ENCODE data around the gene N4BP2L1.

The N4BP2L1 gene

DNA sequence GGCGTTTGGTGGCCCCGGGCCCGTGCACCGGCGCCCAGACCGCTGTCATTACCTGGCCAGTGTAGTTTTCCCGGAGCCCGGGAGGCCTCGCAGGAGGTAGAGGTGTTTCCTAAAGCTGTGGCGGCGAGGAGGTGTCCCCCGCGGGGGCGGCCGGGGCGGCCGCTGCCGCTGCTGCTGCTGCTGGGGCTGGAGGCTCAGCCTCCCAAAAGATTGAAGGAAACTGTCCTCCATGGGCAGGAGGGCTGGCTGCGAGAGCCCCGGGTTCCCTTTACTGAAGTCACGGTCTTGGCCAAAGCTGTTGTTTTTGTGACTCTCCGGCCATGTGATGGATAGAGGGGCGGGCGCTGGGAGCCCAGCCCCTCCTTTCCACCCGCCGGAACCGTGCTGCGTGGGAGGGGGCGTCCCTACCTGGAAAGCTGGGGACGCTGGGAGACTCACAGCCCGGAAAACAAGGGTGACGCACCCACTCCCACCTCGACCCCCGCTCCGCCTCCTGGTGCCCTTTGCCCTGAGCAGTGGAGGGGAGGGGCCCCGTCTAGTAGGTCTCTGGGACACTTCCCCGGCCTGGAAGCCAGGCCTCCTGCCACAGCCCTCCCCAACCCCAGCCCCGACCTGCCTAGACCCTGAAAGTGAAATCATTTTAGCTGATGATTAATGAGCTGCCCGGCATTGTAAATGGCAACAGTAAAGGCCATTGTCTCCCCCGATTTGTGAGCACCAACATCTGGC, at the start of gene N4BP2L1:
TSS of gene N4BP2L1 (minus strand) at position 279 of the 729 bp plus-strand sequence. CDS start at position 231, 48 bp downstream.
- DNase-seq: peak; percentile 87

DNA sequence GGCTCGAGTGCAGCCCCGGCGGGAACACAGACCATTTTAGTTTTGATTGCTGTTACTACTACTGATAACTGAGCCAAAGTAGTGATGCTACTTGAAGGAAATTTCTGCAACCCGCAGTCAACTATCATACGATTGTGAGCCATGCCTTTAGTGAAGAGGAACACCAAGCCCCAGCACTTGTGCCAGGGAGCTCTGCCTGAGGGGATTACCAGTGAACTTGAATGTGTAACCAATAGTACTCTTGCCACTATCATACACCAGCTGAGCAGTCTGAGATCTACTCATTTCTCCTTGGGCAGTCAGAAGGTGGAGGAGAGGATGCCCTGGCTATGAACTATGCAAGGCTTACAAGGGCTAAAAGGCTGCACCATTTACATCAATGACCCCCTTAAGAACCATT, 49.0 kb upstream of the N4BP2L1 start:
- DNase-seq: no peak

DNA sequence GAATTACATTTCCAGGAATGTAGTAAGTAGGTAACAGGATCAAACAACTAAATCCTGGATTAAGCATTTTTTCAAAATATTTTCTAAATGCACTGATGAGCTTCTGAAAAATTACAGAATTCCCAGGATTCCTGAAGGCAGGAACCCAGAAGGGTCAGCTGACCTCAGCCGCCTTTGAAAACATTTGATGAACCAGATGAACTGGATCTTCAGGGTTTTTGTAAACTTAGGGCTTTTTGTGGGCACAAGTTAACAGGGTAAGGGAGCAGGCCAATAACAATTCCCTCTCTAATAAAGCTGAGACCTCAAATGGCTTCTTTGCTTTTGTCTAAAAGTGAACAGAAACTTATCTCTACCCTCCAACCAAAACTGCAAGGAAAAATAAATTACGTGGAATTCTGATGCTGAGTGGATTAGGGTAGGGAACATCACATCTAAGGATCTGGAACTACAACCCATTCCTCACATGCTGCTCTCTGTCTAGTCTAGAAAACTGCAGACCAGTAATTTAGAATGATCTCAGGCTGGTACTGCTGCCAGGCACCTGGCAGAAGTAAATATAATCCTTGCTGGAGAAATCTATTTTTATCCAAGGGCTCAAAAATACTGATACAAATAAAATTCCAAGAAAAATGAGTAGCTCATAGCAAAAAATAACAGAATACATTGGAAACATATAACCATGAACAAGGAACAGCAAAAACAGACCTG, 48.2 kb upstream of the N4BP2L1 start:
- DNase-seq: no peak

DNA sequence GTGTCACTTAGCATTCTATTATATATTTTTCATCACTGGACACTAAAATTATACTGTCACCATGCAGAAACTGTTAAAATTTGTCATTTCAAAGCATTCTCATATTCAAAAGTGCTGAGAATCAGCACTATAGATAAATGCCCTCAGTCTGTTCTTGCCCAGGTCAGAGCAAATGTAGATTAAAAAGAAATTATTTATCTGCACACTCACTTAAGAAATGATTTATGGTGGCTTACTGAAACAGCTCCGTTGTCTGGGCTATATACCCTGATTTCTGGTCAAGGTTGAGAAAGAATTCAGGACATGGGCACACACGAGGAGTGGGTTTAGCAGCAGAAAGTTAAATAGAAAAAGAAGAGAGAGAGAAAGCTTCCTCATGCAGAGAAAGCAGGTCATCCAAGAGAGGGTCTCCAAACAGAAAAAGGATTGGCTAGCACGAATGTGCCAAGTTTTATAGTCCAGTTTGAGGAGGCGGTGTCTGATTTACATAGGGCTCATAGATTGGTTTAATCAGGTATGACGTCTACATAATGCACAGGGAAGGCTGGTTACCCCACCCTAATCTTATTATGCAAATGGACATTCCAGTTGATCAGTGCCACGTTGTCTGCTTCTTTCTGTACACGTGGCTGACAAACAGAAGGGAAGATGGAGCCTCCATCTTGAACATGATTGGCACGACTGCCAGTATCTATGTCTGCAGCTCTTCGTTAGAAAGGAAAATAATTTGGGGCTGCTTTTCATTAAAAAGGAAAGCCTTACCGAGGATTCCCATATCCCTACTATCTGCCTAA, 47.3 kb upstream of the N4BP2L1 start:
- no peak for DNase-seq

DNA sequence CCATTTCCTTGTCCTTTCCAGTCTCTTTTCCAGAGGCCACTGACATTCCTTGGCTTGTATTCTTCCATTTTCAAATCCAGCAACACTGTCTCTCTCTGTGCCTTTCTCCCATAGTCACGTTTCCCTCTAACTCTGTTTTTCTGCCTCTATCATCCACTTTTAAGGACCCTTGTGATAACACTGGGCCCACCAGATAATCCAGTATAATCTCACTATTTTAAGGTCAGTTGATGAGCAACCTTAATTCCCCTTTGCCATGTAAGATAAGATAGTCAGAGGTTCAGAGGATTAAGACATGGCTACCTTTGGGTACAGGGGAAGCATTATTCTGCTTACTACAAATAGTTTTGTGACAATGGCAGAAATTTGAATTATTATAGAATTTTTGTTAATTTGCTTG, 45.7 kb upstream of the N4BP2L1 start:
- no peak for DNase-seq

DNA sequence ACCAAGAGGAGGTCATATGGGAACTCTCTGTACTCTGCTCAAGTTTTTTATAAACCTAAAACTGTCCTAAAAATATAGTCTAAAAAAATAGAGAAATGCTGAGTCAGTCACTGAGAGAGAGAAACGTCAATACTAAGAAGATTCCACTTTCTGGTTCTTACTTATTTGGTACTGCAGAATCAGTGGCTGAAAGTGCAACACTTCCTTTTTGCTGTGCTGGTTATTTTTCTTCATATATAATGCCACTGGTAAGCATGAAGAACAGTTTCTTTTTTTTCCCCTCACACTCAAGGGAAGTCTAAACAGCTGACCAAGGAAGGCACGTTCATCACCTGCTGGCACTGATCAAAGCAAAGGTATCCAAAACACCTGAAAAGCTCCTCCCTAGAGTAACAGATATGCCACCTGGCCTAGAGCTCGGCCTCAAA, 44.3 kb upstream of the N4BP2L1 start:
- DNase-seq: no peak

DNA sequence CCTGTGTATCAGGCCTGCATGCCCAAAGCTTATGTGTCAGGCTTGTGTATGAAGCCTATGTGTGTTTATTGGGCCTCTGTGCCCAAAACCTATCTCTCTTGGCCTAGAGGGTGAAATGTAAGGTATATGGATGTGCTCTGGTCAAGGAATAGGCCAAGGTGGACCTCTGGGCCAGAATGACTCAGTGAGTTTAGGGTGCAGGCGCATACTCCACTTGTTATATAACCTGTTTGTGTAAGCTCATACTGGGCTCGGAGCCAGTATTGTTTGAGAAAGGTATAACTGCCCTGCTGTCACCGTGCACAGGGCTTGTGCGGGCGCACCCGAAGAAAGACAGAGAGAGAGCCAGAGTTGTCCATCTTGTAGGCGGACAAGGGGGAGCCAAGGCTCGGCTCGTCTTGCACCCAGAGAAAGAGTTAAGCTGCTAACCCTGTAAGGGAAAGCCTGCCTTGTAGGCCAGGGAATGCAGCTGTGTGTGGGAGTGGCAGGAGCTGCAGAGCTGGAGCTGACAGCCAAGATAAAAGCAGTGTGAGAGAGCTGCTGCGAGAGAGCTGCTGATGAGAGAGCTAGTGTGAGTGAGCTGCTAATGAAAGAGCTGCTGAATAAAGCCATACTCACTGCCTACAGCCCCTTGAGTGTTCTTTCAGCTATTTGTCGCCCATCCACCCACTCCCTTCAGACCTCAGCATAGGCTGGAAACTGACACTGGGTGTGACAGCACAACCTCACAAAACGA, 43.4 kb upstream of the N4BP2L1 start:
- no peak for DNase-seq

DNA sequence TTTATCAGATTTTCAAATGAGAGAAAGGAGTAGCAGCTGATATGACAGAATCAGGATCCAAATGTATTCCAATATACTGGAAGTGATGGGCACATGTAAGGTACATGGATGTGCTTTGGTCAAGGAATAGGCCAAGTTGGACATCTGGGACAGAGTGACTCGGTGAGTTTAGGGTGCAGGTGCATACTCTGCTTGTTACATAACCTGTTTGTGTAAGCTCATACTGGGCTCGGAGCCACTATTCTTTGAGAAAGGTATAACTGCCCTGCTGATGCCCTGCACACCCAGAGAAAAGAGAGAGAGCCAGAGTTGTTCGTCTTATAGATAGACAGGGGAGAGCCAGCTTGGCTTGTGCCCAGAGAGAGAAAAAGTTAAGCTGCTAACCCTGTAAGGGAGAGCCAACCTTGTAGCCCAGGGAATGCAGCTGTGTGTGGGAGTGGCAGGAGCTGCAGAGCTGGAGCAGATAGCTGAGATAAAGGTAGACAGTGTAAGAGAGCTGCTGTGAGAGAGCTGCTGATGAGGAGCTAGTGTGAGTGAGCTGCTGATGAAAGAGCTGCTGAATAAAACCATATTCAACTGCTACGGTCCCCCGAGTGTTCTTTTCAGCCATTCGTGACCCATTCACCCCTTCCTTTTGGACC, 40.7 kb upstream of the N4BP2L1 start:
- no peak for DNase-seq

DNA sequence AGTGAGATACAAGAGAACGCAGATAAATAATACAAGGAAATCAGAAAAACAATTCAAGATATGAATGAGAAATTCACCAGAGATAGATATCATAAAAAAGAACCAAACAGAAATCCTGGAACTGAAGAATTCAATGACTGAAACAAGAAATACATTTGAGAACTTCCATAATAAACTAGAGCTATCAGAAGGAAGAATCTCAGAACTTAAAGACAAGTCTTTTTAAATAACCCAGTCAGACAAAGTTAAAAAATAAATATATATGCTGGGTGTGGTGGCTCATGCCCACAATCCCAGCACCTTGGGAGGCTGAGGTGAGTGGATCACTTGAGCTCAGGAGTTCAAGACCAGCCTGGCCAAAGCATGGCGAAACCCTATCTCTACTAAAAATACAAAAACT, 28.7 kb upstream of the N4BP2L1 start:
- no peak for DNase-seq

DNA sequence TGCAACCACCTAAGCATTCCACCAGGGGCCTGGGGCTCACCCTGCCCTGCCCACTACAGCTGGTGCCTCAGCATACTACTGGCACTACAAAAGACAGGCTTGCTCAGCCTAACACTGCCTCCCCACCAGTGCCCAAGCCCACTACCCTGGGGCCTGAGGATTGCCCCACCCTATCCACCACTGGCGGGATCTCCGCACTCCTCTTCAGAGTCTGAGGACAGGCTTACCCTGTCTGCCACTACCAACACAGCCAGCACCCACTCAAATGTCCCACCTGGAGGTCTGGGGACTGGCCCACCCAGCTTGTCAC, 27.6 kb upstream of the N4BP2L1 start:
- no peak for DNase-seq

DNA sequence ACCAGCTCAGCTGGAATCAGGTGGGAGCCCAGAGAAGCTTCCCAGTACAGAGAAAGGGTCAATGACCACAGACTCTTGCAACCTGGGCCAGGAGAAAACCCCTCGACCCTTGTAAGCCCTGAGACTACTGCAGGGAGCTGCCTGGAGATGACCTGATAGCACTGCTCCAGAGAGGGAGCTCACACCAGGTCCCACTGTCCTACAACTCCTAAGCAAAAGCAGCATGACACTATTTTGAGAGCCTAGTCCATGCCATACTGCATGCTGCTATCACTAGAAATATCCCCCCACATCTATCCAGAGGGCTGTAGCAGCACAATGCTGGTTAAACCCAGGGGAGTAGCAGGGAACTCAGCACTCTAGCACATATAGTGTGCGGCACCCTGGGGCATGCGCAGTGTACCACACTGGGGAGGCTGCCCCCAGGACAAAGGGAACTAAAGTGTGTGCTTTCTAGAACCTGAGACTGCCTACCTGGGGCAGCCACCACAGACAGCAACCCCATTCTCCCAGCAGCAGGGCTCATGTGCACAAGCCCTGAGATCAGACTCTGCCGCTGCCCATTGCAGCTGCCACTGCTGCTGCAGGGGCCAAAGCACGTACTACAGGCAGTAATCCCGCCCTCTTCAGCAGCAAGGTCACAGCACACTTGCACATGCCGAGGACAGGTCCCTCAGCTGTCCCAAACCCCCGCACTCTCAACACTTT, 27.1 kb upstream of the N4BP2L1 start:
- no peak for DNase-seq

DNA sequence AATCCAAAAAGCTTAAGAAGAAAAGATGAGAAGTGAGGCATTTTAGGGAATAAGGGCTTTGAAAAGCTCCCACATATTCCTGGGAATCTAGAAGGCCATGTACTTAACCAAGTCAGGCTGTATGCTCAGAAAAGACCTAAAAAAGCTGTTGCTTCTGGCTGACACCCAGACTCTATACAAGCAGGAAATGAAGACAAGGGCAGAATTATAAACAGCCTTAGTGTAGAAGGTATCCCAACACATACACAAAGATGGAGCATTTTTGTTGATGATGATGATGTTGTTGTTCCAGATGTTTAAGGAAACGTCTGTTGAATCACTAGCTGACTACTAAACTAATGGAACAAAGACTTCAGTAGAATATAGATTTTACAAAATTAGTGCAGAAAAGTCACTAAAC, 26.1 kb upstream of the N4BP2L1 start:
- DNase-seq: no peak

DNA sequence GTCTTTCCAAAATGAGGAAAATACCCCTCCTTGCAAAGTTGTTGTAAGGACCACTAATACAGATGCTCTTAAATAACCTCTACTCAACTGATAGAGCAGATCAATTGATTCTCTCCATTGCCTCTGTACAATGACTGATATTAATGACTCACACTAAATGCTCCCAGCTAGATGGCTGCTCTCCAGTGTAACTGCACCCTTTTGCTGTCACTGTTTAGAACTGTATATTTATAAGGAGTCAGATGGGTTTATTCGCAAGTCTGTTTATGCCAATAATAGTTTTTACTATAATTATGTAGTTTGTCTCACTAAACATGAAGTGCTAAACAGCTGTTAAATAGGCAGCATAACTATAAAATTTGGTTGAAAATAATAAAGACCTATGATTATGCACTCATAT, 21.0 kb upstream of the N4BP2L1 start:
- DNase-seq: no peak

DNA sequence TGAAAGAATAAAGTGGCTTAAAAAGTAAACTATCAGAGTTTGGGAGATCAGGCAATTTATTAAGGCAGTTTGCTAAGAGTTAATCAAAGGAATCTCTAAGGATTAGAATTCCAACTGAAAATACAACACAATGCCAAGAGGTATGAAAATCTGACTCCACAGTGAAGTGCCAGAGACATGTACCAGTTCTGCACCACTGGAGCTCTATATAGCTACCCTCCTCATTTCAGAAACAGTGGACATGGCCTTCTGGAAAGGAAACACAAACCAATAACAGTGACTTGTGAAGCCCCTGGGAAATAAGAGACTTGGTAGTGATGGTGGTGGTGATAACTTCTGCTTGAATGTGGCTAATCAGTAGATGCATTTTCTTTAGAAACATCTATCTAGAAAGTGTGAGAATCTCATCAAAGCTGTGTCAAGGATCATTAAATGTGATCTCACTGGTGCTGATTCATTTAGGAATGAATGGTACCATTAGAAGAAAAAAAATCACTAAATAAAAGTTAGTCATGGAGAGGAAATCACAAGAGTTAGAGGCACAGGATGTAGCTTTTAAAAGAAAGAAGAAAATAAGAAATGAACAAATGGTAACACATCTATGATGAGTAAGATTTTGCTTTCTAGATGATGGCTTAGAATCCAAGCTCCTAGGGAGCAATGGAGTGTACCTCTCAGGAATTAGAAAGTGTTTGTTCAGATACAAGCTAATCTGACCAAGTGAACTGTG, 20.1 kb upstream of the N4BP2L1 start:
- no peak for DNase-seq

DNA sequence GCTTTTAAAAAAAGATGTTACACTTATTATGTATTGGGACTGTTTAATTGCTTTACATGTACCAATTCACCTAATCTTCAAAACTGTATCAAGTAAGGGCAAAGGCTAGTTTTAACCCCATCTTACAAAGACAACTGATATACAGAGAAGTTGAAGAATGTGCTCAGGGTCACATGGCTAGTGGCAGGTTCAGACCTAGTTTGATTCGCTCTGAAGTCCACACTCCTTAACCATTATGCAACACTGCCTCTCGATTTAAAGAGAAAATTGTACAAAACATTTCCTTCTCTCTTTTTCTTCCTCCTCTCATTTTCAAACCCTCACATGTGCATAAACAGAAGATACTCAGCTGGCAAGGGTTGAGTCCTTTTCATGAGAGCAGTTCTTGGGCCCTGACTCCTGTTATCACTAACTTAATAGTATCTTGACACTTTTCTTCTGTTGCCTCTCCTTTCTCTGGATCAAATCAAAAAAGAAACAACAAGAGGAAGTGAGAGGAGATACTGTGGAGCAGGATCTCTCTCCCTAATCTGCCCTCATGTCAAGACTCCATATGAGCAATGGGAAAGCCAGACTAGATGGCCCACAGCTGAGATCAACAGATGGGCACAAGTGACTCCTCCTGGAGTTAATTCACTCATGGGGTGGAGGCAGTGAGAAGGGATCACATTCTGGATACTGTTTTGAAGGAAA, 19.0 kb upstream of the N4BP2L1 start:
- no peak for DNase-seq

DNA sequence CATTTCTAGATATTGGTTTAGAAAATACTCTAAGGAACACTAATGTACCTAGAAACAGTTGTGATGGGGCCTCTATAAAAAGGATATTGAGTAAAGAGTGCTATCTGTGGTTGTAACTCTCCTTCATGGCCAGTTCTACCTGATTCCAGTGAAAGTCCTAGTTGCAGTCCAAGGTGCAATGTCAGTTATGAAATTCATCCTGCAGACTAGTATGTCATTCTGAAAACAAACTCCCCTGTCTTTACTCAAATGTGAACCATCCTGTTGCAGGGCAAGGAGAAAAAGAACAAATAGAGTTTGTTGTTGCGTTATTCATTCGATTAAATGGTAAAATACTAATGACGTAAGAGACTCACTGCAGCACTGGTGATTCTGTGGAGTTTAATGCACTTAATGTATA, 18.3 kb upstream of the N4BP2L1 start:
- no peak for DNase-seq

DNA sequence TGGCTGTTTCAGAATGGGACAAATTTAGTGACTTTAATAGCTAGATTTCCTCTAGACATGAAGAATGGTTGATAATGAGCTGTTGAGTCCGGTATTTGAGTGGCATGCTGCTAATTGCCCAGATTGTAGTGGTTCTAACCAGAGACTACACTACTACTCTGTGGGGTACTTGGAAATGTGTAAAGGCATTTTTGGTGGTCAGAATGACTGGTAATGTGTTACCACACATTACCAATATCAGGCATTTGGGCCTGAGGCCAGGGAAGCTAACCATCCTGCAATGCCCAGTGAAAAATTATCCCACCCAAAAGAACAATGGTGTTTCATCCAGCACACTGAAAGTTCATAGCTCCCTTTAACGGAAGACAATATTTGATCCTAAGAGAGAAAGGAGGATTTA, 17.5 kb upstream of the N4BP2L1 start:
- DNase-seq: no peak

DNA sequence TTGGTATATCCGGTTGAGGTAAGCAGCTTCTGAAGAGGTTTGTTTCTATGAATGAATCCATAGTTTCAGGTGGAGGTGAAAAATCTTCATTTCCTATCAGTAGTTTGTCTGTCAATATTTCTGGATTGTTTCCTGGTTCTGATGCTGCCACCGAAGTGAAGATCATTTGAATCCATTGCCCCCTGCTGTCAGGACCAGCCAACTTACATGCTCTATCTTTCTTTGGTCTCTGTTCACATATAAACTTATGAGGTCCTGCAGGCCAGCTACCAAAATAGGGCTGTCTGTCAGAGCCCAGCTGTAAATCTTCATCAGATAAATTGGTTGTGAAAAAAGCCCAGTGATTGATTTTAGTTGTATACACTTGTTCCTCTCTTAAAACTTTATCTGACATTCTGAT, 15.2 kb upstream of the N4BP2L1 start:
- peak; percentile 13 for DNase-seq

DNA sequence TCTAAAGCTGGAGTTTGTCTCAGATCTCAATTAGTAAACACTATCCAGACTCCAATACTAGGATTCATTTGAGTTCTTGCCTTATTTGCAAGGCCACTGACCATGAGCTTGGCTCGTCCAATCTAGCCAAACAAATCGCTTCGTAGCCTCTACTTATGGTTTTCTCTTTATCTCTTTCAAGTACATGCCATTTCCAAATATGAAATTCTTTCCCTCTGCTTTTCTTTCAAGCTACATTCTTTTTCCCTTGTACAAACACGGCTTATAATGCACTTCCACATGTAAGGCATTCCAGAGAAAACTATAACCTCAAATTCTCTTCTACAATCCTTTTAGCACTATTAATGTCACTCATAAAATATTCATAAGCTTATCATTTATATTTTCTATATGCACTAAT, 10.9 kb upstream of the N4BP2L1 start:
- DNase-seq: no peak

DNA sequence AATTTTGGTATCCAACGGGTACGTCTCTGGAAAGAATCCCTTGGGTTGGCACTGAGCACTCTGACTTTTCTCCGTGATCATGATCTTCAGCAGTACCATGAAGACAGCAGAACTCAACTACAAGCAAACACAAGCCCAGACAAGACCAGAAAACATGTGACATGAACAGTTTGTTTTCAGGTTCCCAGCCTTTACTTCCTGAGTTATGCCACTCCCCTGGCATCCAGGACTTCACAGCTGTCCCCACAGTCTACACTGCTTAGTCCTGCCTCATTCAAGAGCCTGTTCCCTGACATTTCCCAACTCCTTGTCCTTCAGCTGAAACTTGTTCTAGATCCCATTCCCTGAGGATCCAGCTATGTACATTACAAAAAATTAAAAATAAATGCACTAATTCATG, 4.9 kb upstream of the N4BP2L1 start:
- no peak for DNase-seq

DNA sequence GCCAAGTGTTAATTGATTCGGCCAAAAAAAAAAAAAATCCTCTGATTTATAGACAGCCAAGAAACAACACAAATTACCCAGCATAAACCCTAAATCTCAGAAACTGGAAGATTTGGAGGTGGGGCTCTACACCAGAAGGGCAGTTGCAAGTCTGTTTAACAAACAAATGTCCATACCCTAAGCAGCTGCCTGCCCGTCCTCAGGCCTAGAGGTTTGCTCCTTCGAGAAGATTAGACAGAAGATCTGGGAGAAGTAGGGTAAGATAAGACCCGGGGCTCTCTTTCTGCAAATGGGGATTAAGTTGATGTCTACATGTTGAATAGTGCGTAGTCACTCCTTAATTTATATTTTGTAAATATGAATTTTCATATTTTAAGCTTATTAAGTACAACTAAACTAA, 3.4 kb upstream of the N4BP2L1 start:
- no peak for DNase-seq
